ENCODE measurements around the gene BRDT.
"Not testable (repeated sequence)": the region's sequence is repeated elsewhere in the genome, so short reads cannot be mapped to it uniquely, and the experiment has no call there.

Gene BRDT

GRCh38 chr1:92017656-92018055 lies 68.5 kb downstream of the BRDT start:
- TF ChIP-seq, protein P1, sequence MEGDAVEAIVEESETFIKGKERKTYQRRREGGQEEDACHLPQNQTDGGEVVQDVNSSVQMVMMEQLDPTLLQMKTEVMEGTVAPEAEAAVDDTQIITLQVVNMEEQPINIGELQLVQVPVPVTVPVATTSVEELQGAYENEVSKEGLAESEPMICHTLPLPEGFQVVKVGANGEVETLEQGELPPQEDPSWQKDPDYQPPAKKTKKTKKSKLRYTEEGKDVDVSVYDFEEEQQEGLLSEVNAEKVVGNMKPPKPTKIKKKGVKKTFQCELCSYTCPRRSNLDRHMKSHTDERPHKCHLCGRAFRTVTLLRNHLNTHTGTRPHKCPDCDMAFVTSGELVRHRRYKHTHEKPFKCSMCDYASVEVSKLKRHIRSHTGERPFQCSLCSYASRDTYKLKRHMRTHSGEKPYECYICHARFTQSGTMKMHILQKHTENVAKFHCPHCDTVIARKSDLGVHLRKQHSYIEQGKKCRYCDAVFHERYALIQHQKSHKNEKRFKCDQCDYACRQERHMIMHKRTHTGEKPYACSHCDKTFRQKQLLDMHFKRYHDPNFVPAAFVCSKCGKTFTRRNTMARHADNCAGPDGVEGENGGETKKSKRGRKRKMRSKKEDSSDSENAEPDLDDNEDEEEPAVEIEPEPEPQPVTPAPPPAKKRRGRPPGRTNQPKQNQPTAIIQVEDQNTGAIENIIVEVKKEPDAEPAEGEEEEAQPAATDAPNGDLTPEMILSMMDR (IDR thresholded peaks at IDR 0.05; ENCODE audit: low read depth, low read length) = no peak
- DNase-seq (ENCODE audit: extremely low read depth, low read depth) = no peak

DNA sequence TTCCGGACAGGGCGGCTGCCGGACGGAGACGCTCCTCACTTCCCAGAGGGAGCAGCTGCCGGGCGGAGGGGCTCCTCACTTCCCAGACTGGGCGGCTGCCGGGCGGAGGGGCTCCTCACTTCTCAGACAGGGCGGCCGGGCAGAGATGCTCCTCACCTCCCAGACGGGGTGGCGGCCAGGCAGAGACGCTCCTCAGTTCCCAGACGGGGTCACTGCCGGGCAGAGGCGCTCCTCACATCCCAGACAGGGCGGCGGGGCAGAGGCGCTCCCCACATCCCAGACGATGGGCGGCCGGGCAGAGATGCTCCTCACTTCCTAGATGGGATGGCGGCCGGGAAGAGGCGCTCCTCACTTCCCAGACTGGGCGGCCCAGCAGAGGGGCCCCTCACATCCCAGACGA lies 76.8 kb downstream of the BRDT start:
- not testable (repeated sequence) for DNase-seq (ENCODE audit: extremely low read depth, low read depth)

DNA sequence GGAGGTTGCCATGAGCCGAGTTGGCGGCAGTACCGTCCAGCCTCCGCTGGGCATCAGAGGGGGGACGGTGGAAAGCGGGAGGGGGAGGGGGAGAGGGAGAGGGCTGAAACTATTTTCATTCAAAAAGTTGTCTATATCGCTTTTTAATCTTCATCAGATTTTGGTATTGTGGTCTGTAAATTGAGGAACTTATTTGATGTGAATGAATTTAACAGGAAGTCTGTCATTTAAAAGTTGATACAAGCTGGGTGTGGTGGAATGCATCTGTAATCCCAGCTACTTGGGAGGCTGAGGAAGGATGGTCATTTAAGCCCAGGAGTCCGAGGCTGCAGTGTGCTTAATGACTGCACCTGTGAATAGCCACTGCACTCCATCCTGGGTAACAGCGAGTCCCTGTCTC lies 77.6 kb downstream of the BRDT start:
- TF ChIP-seq, protein P1 (IDR thresholded peaks at IDR 0.05; ENCODE audit: low read depth, low read length) = no peak

GRCh38 chr1:92029241-92029922 lies 80.2 kb downstream of the BRDT start:
- DNase-seq (ENCODE audit: extremely low read depth, low read depth) = no peak
- TF ChIP-seq, protein P1 (IDR thresholded peaks at IDR 0.05; ENCODE audit: low read depth, low read length) = no peak

More for the DNA sequence above, 77.6 kb downstream of the BRDT start:
- no peak for DNase-seq (ENCODE audit: extremely low read depth, low read depth)

- TF ChIP-seq, protein P1 (IDR thresholded peaks at IDR 0.05; ENCODE audit: low read depth, low read length) = no peak
- no peak for DNase-seq (ENCODE audit: extremely low read depth, low read depth)
Observed at GRCh38 chr1:92030656-92031107, 81.5 kb downstream of the BRDT start.

- no peak for DNase-seq (ENCODE audit: extremely low read depth, low read depth)
- TF ChIP-seq, protein P1 (IDR thresholded peaks at IDR 0.05; ENCODE audit: low read depth, low read length) = no peak
Observed at GRCh38 chr1:92031281-92032110, 82.3 kb downstream of the BRDT start.

DNA sequence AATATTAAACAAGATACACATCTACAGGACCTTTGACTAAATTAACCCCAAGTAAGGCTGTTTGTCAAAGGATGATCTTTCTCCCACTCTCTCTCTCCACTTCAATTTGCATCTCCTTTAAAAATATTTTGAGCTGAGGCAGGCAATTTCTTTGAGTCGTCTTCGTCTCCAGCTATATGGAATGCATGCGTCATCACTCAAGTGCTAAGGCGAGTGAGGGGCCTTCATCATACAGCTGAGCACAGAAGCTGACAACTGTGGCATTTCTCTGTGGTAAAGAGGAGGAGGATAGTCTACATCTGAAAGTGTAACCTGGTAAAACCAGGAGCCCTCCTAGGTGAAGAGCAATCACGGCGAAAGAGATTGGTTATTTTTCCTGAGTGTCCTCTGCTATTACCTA lies 88.2 kb downstream of the BRDT start:
- TF ChIP-seq, protein P1 (IDR thresholded peaks at IDR 0.05; ENCODE audit: low read depth, low read length) = no peak
- no peak for DNase-seq (ENCODE audit: extremely low read depth, low read depth)

Measured in AG09319 (cell line).